ENCODE results near the gene EIF3L. TPM values are rescaled to one million over a fixed set of nuclear protein-coding genes. Genes with fewer than 3 reads are reported as not detected.
A peak's percentile ranks its signal among the peaks of the same experiment; 100 is the strongest.

EIF3L gene
- total RNA-seq, 1 experiment from 2014 or later = 739 TPM

- no peak for DNase-seq
- Histone ChIP-seq H3K9ac (ENCODE audit: extremely low read depth, insufficient read length, low read length) (no peak overlapping the region), H3K23ac (ENCODE audit: insufficient read length, low read depth, low read length) (no peak overlapping the region), H4K20me1 (ENCODE audit: control insufficient read depth, insufficient read depth, insufficient read length) (no peaks in the 10 kb centered on the region), H3K79me1 (ENCODE audit: insufficient read depth, low read depth, low read length, poor library complexity, severe bottlenecking) (peaks cover 2% of the 10 kb centered on the region), H3K14ac (ENCODE audit: insufficient read depth, low read length) (no peak overlapping the region), H3K79me2 (ENCODE audit: insufficient read depth, low read length) (peaks cover 4% of the 10 kb centered on the region), H2AK5ac (ENCODE audit: insufficient read length, low read length) (no peak overlapping the region), H2BK5ac (ENCODE audit: insufficient read length, low read length) (no peak overlapping the region), H2BK120ac (ENCODE audit: low read depth, low read length, poor library complexity, severe bottlenecking) (no peak overlapping the region), H3K4me2 (ENCODE audit: insufficient read depth, insufficient read length, low read length) (no peak overlapping the region), H4K91ac (ENCODE audit: insufficient read length, low read depth, low read length) (no peak overlapping the region), H2AFZ (ENCODE audit: low read length) (no peak overlapping the region), H3K18ac (ENCODE audit: insufficient read length, low read depth, low read length) (no peak overlapping the region), H3K27ac (ENCODE audit: insufficient read length, low read depth, low read length) (no peak overlapping the region), H4K5ac (ENCODE audit: insufficient read length, low read depth, low read length) (no peak overlapping the region), H4K8ac (replicated peaks; ENCODE audit: insufficient read length, low read depth, low read length) (no peak overlapping the region), H2BK12ac (ENCODE audit: insufficient read length, low read depth, low read length) (no peak overlapping the region), H3K9me3 (ENCODE audit: control insufficient read depth, low read depth, low read length) (no peaks in the 10 kb centered on the region), H2BK20ac (ENCODE audit: low read depth, low read length, poor library complexity, severe bottlenecking) (no peak overlapping the region), H2BK15ac (ENCODE audit: low read depth, low read length) (no peak overlapping the region), H3K4me1 (ENCODE audit: insufficient read depth, low read length) (no peaks in the 10 kb centered on the region), H3T11ph (ENCODE audit: low read length) (no peak overlapping the region), H3K23me2 (ENCODE audit: insufficient read length, low read depth, low read length, poor library complexity, severe bottlenecking) (peaks cover 4% of the 10 kb centered on the region), H3K56ac (ENCODE audit: insufficient read length, low read depth, low read length) (no peak overlapping the region), H3K27me3 (ENCODE audit: insufficient read depth, low read length) (0 out of 2 replicates have a peak, but pooled peaks cover 2% of the 10 kb centered on the region), H3K4ac (ENCODE audit: low read depth, low read length) (no peak overlapping the region)
- H3K4me3 Mint-ChIP-seq = peak overlapping the region; percentile 81 to 85
- no peak for TF ChIP-seq CTCF (conservative IDR thresholded peaks at IDR 0.05)
- peaks cover 16 to 18% of the 10 kb centered on the region in 2 experiments; a peak in 3 of 4 replicates for H3K4me1 Mint-ChIP-seq
- no peak overlapping the region for H3K27ac Mint-ChIP-seq
- no peaks in the 10 kb centered on the region for H3K27me3 Mint-ChIP-seq (ENCODE audit: low read depth)
- WGBS (ENCODE audit: extremely low coverage, insufficient read length, low lambda C conversion rate) = no CpG with 5 or more reads among the region's 6 CpGs
- peaks cover 5 to 16% (median 9%) of the 10 kb centered on the region in 3 experiments; a peak in 6 of 7 replicates for H3K36me3 Mint-ChIP-seq (ENCODE audit: insufficient read depth in 1 of 3, low read depth in 3 of 3)
- no peaks in the 10 kb centered on the region for H3K9me3 Mint-ChIP-seq
These were observed 4.3 kb upstream of the EIF3L start for GRCh38 chr22:37844904-37845329.

Data from H9 (cell line).